ENCODE results near the gene BACH2. TPM values are rescaled to one million over a fixed set of nuclear protein-coding genes. Genes with fewer than 3 reads are reported as not detected.

BACH2 gene
- total RNA-seq, 1 experiment from 2014 or later, result 3.3 TPM

- no peak for DNase-seq (ENCODE audit: low read depth, low spot score)
- no peak for ATAC-seq
- H3K27ac ChIP-seq (ENCODE audit: low read depth, low read length), result no peak overlapping the region
- H3K4me2 ChIP-seq (ENCODE audit: low read length), result no peak overlapping the region
- ChIA-PET POLR2A (no interaction called here), CTCF (no interaction called here), RAD21 (ENCODE audit: low non-redundant PET in 1 of 2, low total read pairs in 2 of 2, uncharacterized antibody in 2 of 2, unreplicated experiment in 2 of 2) (no interaction called here)
- no peaks in the 10 kb centered on the region for H3K27me3 ChIP-seq (ENCODE audit: insufficient read depth, low read length)
- no peaks in the 10 kb centered on the region for H3K9me2 ChIP-seq (ENCODE audit: insufficient read depth)
- no peaks in the 10 kb centered on the region for H4K20me1 ChIP-seq (ENCODE audit: insufficient read depth)
- BruUV-seq (replicated peaks), result no TSS peak
- H3K9ac ChIP-seq (ENCODE audit: low read length), result no peak overlapping the region
- H3K36me3 ChIP-seq (ENCODE audit: control insufficient read depth in 1 of 2, insufficient read depth in 2 of 2, low read length in 2 of 2), result no peaks in the 10 kb centered on the region
- no peaks in the 10 kb centered on the region for H3K9me3 ChIP-seq (ENCODE audit: control insufficient read depth in 1 of 2, insufficient read depth in 1 of 2, low read depth in 1 of 2, low read length in 2 of 2)
- 0 out of 4 replicates have a peak, but pooled peaks cover 0 to 3% of the 10 kb centered on the region in 2 experiments for H3K4me1 ChIP-seq (ENCODE audit: control insufficient read depth in 1 of 2, insufficient read depth in 2 of 2, low read length in 2 of 2)
- H2AFZ ChIP-seq (ENCODE audit: low read depth, low read length, poor library complexity, severe bottlenecking), result no peak overlapping the region
- TF ChIP-seq SP1 (IDR thresholded peaks at IDR 0.05; ENCODE audit: low read depth) (no peak), ZBTB33 (IDR thresholded peaks at IDR 0.05; ENCODE audit: extremely low read depth, insufficient replicate concordance, low read length) (no peak), EZH2 (IDR thresholded peaks at IDR 0.05) (no peak), POLR2A (IDR thresholded peaks at IDR 0.05; ENCODE audit: borderline replicate concordance, extremely low read depth, insufficient read depth, insufficient read length) (no peak), REST (IDR thresholded peaks at IDR 0.05; ENCODE audit: low read depth) (no peak), YY1 (IDR thresholded peaks at IDR 0.05; ENCODE audit: extremely low read depth, insufficient replicate concordance, low read depth, low read length) (no peak), FOSL1 (IDR thresholded peaks at IDR 0.05; ENCODE audit: low read depth) (no peak), EGR1 (IDR thresholded peaks at IDR 0.05; ENCODE audit: low read depth) (no peak), ZFX (IDR thresholded peaks at IDR 0.05) (no peak), ATF3 (IDR thresholded peaks at IDR 0.05) (no peak), ELF1 (IDR thresholded peaks at IDR 0.05; ENCODE audit: borderline replicate concordance, low read depth) (no peak), RAD21 (IDR thresholded peaks at IDR 0.05; ENCODE audit: low read depth) (no peak), CEBPB (IDR thresholded peaks at IDR 0.05; ENCODE audit: low read depth) (no peak), EZH2phosphoT487 (IDR thresholded peaks at IDR 0.05; ENCODE audit: borderline replicate concordance) (no peak), CBX3 (IDR thresholded peaks at IDR 0.05; ENCODE audit: low read depth) (no peak), ZNF274 (IDR thresholded peaks at IDR 0.05; ENCODE audit: low read depth, low read length) (no peak), SRF (IDR thresholded peaks at IDR 0.05; ENCODE audit: low read depth) (no peak), MAX (IDR thresholded peaks at IDR 0.05) (no peak), TCF7L2 (IDR thresholded peaks at IDR 0.05; ENCODE audit: borderline replicate concordance, extremely low read depth, insufficient read depth, insufficient read length) (no peak), JUND (IDR thresholded peaks at IDR 0.05) (no peak)
- intact Hi-C loops (cut with micrococcal nuclease), result no loop called here
- H3K4me3 ChIP-seq (replicated peaks in 1 of 2; ENCODE audit: low read depth in 1 of 2, low read length in 2 of 2), result no peak overlapping the region
- H3K79me2 ChIP-seq (ENCODE audit: insufficient read depth, low read length), result no peaks in the 10 kb centered on the region
Observed at GRCh38 chr6:90319979-90320685, 23.5 kb upstream of the BACH2 start.

Measured in HCT116 (cell line).